NCI-H748 (cell line): ENCODE results near the gene AHRR.
"Not testable (repeated sequence)": the region's sequence is repeated elsewhere in the genome, so short reads cannot be mapped to it uniquely, and the experiment has no call there.

Source experiments
- DNase-seq: peaks from one replicate; lab custom pipeline; 2025; ENCODE audit not compliant: unreplicated experiment; lab: John Stamatoyannopoulos, UW

AHRR gene

DNA sequence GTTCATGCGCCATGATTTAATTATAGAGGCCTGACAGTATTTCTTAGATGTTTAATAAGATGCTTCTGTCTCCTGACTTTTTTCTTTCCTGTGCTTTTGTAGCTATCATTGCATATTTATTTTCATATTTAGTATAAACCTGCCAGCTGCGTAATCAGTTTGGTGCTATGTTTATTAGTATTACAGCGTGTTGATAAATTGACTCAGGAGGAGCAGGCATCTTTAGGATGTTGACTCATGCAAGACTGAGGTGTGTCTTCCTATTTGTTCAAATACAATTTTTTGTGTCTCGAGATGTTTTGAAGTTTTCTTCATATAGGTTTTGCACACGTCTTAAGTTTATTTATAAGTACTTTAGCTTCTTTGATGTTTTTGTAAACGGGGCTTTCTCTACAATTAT, 85.5 kb downstream of the AHRR start:
- DNase-seq = no peak

- no peak for DNase-seq
These were observed 86.3 kb downstream of the AHRR start for GRCh38 chr5:407801-408268.

- DNase-seq = peak; percentile 94
These were observed 89.5 kb downstream of the AHRR start for GRCh38 chr5:410911-411517.

DNA sequence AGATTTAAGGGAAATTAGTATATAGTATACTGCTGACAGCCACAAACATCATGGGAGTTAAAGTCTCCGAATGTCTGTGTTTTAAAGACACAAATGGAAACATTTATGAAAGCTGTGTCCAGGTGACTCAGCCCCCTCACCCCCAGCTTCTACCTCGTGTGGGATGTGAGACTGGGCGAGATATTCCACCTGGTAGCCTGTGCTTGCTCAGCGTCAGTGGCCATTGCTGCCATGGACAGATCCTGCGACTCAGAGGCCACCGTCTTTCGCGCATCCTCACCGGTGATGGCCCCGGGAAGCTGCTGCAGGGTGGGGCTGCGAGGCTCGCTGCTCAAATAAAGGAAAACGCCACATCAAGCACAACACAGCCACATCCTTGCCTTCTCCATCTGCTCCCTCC, 90.2 kb downstream of the AHRR start:
- DNase-seq = peak; percentile 97

DNA sequence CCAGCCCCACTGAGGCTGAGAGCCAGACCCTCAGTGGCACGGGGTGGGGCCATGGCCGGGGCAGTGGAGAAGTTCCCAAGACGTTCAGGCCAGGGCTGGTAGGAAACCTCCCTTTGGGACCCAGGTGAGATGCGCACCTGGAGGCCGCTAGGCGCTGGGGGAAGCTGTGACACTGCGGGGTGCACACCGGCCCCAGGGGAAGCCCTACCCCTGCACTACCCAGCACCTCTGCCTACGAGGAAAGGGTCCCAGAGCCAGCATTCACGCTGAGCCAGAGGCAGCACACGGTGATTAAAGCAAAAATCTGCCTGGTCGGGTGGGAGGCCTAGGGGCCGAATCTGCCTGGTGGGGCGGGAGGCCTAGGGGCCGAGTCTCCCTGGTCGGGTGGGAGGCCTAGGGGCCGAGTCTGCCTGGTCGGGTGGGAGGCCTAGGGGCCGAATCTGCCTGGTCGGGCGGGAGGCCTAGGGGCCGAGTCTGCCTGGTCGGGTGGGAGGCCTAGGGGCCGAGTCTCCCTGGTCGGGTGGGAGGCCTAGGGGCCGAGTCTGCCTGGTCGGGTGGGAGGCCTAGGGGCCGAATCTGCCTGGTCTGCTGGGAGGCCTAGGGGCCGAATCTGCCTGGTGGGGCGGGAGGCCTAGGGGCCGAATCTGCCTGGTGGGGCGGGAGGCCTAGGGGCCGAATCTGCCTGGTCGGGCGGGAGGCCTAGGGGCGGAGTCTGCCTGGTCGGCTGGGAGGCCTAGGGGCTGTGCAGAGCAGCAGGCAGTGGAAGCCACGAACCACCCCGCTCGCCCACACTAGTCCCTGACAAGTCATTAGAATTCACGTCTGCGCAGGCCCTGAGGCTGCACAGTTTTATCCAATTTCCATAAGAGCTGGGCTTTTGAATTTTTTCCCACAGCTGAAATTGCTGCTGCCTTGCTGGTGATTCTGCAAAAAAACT, 93.7 kb downstream of the AHRR start:
- DNase-seq = not testable (repeated sequence)

GRCh38 chr5:415928-416635, 94.6 kb downstream of the AHRR start:
- DNase-seq = no peak

DNA sequence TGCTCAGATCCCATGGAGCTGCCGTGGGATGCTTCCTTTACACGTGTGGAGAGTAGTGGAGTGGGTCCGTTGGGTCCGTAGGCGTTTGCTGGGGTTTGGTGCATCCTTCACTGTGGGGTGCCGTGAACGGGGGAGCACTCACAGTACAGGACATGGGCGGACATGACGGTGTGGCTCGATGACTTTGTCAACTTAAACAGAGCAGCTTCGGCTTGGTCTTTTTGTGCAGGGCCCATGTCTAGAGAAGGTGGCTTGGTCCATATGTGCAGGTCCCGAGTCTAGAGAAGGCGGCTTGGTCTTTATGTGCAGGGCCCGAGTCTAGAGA, 95.1 kb downstream of the AHRR start:
- DNase-seq = no peak

- DNase-seq = peak; percentile 40
These were observed 96.0 kb downstream of the AHRR start for GRCh38 chr5:417301-418161.

DNA sequence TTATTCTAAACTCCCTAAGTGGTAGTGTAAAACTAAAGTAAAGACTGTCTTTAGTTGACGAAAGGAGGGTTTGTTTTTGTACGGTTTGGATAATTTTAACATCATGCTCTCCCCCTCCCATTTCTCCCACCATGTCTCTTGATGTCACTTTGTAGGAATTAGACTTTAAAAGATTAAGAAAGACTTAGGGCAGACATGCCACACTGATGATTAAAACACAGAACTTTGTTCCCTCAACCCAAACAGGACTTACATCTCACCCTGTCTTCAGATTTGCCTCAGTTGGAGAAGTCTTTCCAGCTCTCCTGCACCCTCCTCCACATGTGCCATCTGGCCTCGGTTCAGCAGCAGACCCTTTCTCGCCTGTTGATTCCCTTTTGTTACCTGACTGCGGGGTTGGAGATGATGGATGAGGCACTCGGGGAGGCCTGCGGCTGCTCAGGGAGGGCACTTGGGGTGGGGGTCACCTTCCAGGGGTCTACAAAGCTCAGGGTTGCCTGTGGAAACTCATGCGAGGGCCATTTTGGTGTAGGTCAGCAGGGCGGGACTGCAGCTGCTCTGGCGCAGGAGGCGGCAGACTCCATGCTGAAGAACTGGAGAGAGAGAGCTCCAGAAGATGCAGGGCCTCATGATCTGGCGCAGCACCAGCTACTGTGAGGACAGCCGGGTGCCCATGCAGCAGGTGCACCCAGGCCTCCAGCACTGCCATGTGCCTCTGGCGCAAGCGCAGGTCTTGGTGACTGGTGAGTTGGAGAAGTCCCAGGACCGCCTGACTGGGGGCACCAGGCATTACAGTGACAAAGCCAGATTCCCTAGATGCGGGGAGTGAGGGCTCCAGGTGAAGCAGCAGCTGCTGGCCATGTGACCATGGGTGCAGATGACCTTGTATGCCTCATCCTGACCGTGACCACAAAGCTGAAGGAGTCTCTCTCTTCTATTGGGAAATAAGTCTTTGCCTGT, 96.9 kb downstream of the AHRR start:
- DNase-seq = no peak

DNA sequence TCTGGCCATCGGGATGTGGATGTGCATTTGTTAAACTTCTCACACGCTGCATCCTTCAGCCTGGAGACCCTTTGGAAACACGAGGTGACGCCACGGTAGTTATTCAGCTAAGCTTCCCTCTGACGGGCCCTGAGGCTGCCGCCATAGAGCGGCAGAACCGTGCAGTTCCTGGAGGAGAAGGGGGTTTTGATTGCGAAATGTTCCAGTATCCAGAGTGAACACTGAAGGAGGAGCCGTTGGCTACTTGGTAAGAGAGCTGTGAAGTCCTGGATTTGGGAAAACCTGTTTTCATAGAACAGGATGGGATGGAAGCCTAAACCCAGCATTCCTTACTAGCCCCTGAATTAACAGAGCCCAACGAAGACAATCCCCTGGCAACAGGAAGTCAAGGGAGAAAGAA, 98.5 kb downstream of the AHRR start:
- no peak for DNase-seq

DNA sequence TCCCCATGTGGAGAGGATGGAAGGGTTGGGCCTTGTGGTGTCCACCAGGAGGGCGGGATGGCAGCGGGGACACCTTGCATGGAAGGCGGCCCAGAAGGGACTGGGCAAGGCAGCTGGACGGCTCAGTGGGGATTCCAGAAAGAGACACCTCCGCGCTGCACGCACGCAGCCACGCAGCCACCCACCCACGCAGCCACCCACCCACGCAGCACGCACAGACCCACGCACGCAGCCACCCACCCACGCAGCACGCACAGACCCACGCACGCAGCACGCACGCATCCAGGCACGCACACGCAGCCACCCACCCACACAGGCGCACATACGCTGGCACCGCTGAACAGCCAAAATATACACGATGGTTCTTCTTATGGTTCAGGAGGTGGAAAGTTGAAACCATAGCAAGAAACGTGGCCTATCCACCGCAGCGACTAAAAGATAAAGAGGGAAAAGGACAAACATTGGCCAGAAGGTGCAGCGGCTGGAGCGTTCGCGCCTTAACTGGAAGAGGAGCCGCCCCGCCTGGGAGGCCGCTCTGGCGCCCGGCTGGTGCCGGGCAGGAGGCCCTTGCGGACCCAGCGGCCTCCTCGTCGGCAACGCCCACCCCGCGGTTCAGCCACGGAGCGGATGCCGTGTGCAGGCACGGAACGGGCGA, 99.2 kb downstream of the AHRR start:
- no peak for DNase-seq

- DNase-seq = no peak
These were observed 99.9 kb downstream of the AHRR start for GRCh38 chr5:421287-421880.

DNA sequence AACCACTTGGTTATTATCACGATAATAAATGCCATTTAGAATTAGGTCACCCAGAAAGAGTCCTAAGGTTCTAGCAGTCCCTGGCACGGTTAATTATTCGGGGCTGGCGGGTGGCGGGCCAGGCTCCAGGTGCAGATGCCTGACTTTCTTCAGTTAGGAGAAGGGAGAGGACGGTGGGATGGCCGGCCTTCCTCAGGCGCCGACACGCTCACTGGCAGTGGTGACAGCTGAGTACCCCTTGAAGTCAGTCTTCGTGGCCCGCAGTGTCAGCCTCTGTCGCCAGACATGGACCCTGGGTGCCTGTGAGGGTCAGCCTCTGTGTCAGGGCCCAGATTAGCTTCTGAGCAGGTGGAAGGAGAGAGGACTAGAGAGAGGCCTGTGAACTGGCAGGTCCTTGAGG, 100.4 kb downstream of the AHRR start:
- no peak for DNase-seq

- DNase-seq = no peak
These were observed 101.1 kb downstream of the AHRR start for GRCh38 chr5:422323-423232.

GRCh38 chr5:423233-423565, 101.7 kb downstream of the AHRR start:
- DNase-seq = no peak

- DNase-seq = no peak
These were observed 102.2 kb downstream of the AHRR start for GRCh38 chr5:423626-424261.

GRCh38 chr5:424301-425110, 103.0 kb downstream of the AHRR start:
- DNase-seq = no peak
